Measurements from ENCODE around the gene C16orf54. TPM values are rescaled to one million over a fixed set of nuclear protein-coding genes. Genes with fewer than 3 reads are reported as not detected.
"Not testable (repeated sequence)": the region's sequence is repeated elsewhere in the genome, so short reads cannot be mapped to it uniquely, and the experiment has no call there.

C16orf54 gene
- total RNA-seq, 1 donor from 2014 or later, result not detected

DNA sequence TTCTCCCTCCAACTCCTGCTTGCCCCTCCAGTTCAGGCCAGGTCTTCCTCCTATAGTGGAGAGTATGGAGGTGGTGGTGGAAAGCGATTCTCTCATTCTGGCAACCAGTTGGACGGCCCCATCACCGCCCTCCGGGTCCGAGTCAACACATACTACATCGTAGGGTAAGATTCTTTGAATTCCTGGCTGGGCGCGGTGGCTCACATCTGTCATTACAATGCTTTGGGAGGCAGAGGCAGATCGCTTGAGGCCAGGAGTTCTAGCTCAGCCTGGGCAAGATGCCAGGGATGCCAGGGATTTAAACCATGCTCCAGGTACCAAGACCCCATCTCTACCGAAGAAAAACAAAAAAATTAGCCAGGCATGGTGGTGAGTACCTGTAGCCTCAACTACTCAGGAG lies 33.7 kb upstream of the C16orf54 start:
- Mint-ChIP-seq H3K36me3 (ENCODE audit: low read depth, unreplicated experiment) (no peaks in the 10 kb centered on the region), H3K4me1 (ENCODE audit: unreplicated experiment) (no peaks in the 10 kb centered on the region), H3K9me3 (ENCODE audit: unreplicated experiment) (no peaks in the 10 kb centered on the region), H3K4me3 (ENCODE audit: unreplicated experiment) (no peak overlapping the region), H3K27ac (ENCODE audit: unreplicated experiment) (no peak overlapping the region), H3K27me3 (ENCODE audit: unreplicated experiment) (peaks cover 3% of the 10 kb centered on the region)
- TF ChIP-seq, protein P1, sequence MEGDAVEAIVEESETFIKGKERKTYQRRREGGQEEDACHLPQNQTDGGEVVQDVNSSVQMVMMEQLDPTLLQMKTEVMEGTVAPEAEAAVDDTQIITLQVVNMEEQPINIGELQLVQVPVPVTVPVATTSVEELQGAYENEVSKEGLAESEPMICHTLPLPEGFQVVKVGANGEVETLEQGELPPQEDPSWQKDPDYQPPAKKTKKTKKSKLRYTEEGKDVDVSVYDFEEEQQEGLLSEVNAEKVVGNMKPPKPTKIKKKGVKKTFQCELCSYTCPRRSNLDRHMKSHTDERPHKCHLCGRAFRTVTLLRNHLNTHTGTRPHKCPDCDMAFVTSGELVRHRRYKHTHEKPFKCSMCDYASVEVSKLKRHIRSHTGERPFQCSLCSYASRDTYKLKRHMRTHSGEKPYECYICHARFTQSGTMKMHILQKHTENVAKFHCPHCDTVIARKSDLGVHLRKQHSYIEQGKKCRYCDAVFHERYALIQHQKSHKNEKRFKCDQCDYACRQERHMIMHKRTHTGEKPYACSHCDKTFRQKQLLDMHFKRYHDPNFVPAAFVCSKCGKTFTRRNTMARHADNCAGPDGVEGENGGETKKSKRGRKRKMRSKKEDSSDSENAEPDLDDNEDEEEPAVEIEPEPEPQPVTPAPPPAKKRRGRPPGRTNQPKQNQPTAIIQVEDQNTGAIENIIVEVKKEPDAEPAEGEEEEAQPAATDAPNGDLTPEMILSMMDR (IDR thresholded peaks at IDR 0.05; ENCODE audit: unreplicated experiment), result no peak
- no peak for DNase-seq (ENCODE audit: low spot score)

DNA sequence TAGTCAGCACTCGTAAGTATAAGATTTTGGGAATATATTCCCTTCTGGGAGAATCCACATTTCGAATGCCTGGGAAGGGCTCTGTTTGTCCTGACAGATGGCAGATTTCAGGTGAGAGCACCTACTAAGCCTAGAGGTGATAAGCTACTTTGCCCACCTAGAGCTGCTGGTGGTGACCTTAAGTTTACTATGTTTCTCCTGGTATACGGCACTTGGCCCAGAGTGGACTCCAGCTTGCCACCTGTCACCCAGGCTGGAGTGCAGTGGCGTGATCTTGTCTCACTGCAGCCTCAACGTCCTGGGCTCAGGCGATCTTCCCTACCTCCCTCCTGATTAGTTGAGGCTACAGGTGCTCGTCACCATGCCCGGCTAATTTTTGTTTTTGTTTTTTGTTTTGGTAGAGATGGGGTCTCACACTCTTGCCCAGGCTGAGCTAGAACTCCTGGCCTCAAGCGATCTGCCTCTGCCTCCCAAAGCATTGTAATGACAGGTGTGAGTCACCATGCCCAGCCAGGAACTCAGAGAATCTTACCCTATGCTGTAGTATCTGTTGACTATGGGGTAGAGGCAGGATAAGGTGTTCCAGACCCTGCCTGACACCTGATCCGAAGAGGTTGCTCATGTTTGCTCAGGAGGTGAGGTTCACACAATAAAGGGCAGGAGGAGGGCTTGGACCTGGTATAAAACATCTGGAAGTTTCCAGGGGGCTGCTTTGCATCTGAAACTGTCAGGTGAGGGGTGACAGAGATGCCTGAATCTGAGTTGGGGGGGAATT lies 32.0 kb upstream of the C16orf54 start, which contains the start of gene ZG16:
Gene ZG16, plus strand, starts transcription at position 681 of the 775 bp plus-strand sequence. CDS start 1,011 bp downstream, outside the sequence.
- no peaks in the 10 kb centered on the region for H3K4me1 Mint-ChIP-seq (ENCODE audit: unreplicated experiment)

DNA sequence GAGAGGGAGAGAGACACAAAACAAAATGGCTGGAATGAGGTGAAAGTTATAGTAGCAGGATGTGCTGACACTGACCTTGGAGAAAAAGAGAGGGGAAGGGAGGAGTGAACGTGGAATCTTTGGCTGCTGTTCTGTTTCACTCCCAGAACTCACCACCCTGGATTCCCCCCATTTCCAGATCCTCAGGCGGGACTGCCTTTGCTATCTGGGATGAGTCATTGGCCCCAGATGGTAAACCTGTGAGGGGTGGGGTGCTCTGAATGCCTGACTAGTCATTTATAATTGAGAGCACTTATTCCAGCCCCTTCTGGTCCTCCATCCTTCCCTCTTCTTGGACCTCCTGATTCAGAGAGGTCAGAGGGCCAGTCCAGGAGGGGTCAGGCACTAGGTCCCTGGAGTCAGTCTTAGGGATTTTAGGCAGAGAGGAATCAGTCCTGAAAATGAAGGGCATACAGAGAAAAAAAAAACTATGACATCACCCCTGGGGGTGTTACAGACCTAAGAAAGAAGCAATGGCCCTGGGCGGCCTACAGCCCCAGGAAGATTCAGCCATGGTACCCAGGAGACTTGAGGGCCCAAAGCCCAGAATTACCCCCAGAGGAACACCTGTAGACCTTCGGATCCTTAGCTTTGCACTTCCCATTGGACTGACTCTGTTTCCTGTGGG lies 30.1 kb upstream of the C16orf54 start:
- H3K27ac Mint-ChIP-seq (ENCODE audit: unreplicated experiment), result no peak overlapping the region
- peaks cover 2% of the 10 kb centered on the region for H3K27me3 Mint-ChIP-seq (ENCODE audit: unreplicated experiment)
- no peak overlapping the region for H3K4me3 Mint-ChIP-seq (ENCODE audit: unreplicated experiment)
- TF ChIP-seq, protein P1 (IDR thresholded peaks at IDR 0.05; ENCODE audit: unreplicated experiment), result no peak
- H3K4me1 Mint-ChIP-seq (ENCODE audit: unreplicated experiment), result no peaks in the 10 kb centered on the region
- no peak for DNase-seq (ENCODE audit: low spot score)
- no peaks in the 10 kb centered on the region for H3K9me3 Mint-ChIP-seq (ENCODE audit: unreplicated experiment)
- H3K36me3 Mint-ChIP-seq (ENCODE audit: low read depth, unreplicated experiment), result no peaks in the 10 kb centered on the region

More for the DNA sequence above, 32.0 kb upstream of the C16orf54 start, which contains the start of gene ZG16:
- Mint-ChIP-seq H3K27ac (ENCODE audit: unreplicated experiment) (no peak within 1 kb of the TSS), H3K27me3 (ENCODE audit: unreplicated experiment) (no peaks in the 10 kb centered on the region), H3K4me3 (ENCODE audit: unreplicated experiment) (no peak within 1 kb of the TSS), H3K9me3 (ENCODE audit: unreplicated experiment) (no peaks in the 10 kb centered on the region), H3K36me3 (ENCODE audit: low read depth, unreplicated experiment) (no peaks in the 10 kb centered on the region)
- TF ChIP-seq, protein P1 (IDR thresholded peaks at IDR 0.05; ENCODE audit: unreplicated experiment), result no peak
- DNase-seq (ENCODE audit: low spot score), result no peak

DNA sequence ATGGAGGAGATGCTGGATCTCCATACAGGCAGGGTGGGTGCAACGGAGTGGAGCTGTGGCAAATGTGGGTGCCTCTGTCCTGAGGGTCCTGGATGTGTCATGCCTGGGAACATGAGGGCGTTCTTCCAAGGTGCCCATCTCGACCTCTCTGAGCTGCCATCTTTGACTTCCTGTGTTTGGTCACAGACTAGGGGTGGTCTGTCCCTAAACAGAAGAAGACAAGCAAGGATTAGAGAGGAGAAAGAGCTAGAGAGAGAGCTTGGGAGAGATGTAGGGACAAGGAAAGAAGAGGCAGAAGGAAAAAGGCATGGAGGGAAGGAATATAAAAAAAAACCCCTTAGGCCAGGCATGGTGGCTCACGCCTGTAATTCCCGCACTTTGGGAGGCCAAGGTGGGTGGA lies 28.9 kb upstream of the C16orf54 start:
- Mint-ChIP-seq H3K27ac (ENCODE audit: unreplicated experiment) (no peak overlapping the region), H3K36me3 (ENCODE audit: low read depth, unreplicated experiment) (no peaks in the 10 kb centered on the region), H3K4me3 (ENCODE audit: unreplicated experiment) (no peak overlapping the region), H3K9me3 (ENCODE audit: unreplicated experiment) (no peaks in the 10 kb centered on the region), H3K27me3 (ENCODE audit: unreplicated experiment) (peaks cover 2% of the 10 kb centered on the region), H3K4me1 (ENCODE audit: unreplicated experiment) (no peaks in the 10 kb centered on the region)
- DNase-seq (ENCODE audit: low spot score), result no peak
- TF ChIP-seq, protein P1 (IDR thresholded peaks at IDR 0.05; ENCODE audit: unreplicated experiment), result no peak

DNA sequence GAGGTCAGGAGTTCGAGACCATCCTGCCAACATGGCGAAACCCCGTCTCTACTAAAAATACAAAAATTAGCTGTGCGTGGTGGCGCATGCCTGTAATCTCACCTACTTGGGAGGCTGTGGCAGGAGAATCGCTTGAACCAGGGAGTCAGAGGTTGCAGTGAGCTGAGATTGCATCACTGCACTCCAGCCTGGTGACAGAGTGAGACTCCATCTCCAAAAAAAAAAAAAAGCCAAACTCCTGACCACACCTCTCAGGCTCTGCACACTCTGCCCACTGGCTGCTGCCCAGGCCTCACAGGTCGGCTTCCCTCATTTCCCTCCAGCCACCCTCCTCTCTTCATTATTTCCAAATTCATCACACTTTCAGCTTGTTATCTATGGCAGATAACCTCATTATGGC lies 26.5 kb upstream of the C16orf54 start:
- DNase-seq (ENCODE audit: low spot score); H3K4me1 Mint-ChIP-seq (ENCODE audit: unreplicated experiment); H3K4me3 Mint-ChIP-seq (ENCODE audit: unreplicated experiment); H3K36me3 Mint-ChIP-seq (ENCODE audit: low read depth, unreplicated experiment); H3K27me3 Mint-ChIP-seq (ENCODE audit: unreplicated experiment); H3K9me3 Mint-ChIP-seq (ENCODE audit: unreplicated experiment); H3K27ac Mint-ChIP-seq (ENCODE audit: unreplicated experiment): not testable (repeated sequence)
